Fibroblast of lung (primary cell): Measurements from ENCODE around the gene PGBD2. TPM values are rescaled to one million over a fixed set of nuclear protein-coding genes. Genes with fewer than 3 reads are reported as not detected.

Experiments used
- DNase-seq, 2 donors: peaks; one replicate each; pipeline versions ENCODE4 v3.0.0 to v3.0.0-alpha.2; 2010; ENCODE audit warnings: low read depth in 2 of 2
- H2AFZ ChIP-seq: 2 replicates; pipeline ENCODE4 v1.5.1; 2012; ENCODE audit warnings: low read length, control low read depth, inconsistent platforms
- H3K27ac ChIP-seq: 2 replicates; pipeline ENCODE4 v1.5.1; 2011; ENCODE audit warnings: low read length, control low read depth; ENCODE audit not compliant: insufficient read depth
- H3K27me3 ChIP-seq: 2 replicates; pipeline ENCODE4 v1.5.1; 2011; ENCODE audit warnings: mild to moderate bottlenecking, low read length; ENCODE audit not compliant: control insufficient read depth, insufficient read depth
- H3K36me3 ChIP-seq: 2 replicates; pipeline ENCODE4 v1.5.1; 2011; ENCODE audit warnings: low read length; ENCODE audit not compliant: control insufficient read depth, insufficient read depth
- H3K4me1 ChIP-seq: 2 replicates; pipeline ENCODE4 v1.5.1; 2011; ENCODE audit warnings: low read length; ENCODE audit not compliant: control insufficient read depth, insufficient read depth; ENCODE audit errors: extremely low read depth
- H3K4me2 ChIP-seq: 2 replicates; pipeline ENCODE4 v1.5.1; 2011; ENCODE audit warnings: low read length, control low read depth; ENCODE audit not compliant: insufficient read depth; ENCODE audit errors: extremely low read depth
- H3K4me3 ChIP-seq, 4 experiments: fragments of 200-600 bp in 1 of 4; sonication (generic) in 1 of 4; replicated peaks in 1 of 4; 2 replicates each; pipeline ENCODE4 v1.5.1; 2011 to 2016; ENCODE audit warnings: low read length in 4 of 4, low read depth in 3 of 4, mild to moderate bottlenecking in 3 of 4, control low read depth in 2 of 4, inconsistent platforms in 1 of 4, mixed read lengths in 1 of 4; ENCODE audit not compliant: insufficient read depth in 1 of 4; ENCODE audit errors: control extremely low read depth in 1 of 4
- H3K79me2 ChIP-seq: 2 replicates; pipeline ENCODE4 v1.5.1; 2012; ENCODE audit warnings: mild to moderate bottlenecking, low read length, inconsistent platforms; ENCODE audit not compliant: control insufficient read depth, insufficient read depth
- H3K9ac ChIP-seq: 2 replicates; pipeline ENCODE4 v1.5.1; 2011; ENCODE audit warnings: mild to moderate bottlenecking, low read length, control low read depth; ENCODE audit not compliant: insufficient read depth
- H3K9me3 ChIP-seq: 2 replicates; pipeline ENCODE4 v1.5.1; 2012; ENCODE audit warnings: low read depth, low read length; ENCODE audit not compliant: control insufficient read depth, insufficient read depth
- H4K20me1 ChIP-seq: 2 replicates; pipeline ENCODE4 v1.5.1; 2011; ENCODE audit warnings: low read length; ENCODE audit not compliant: control insufficient read depth, insufficient read depth; ENCODE audit errors: extremely low read depth
- EZH2 ChIP-seq: IDR thresholded peaks from 2 replicates; pipeline ENCODE4 v1.5.1; 2012; ENCODE audit warnings: low read length, control low read depth, mild to moderate bottlenecking; ENCODE audit errors: missing control alignments
- polyA plus RNA-seq, 2 donors: library from polyadenylated mRNA; depleted of rRNA in 1 of 2; stranded (reverse) in 1 of 2; unstranded in 1 of 2; fragments of >200 nt; gene quantifications; 2 replicates each; pipeline ENCODE4 v1.2.1, GENCODE V29; 2011 to 2012; ENCODE audit warnings: missing spikeins in 1 of 2
- total RNA-seq: library from RNA; depleted of rRNA; stranded (reverse); fragments of >200 nt; gene quantifications from 2 replicates; pipeline ENCODE4 v1.2.1, GENCODE V29; 2014
- TF ChIP-seq, protein P1 (sequence below), 2 donors: IDR thresholded peaks in 1 of 2; conservative IDR thresholded peaks in 1 of 2; 1 replicate in 1 of 2; 2 replicates in 1 of 2; pipeline ENCODE4 v1.5.1; 2011 to 2012; ENCODE audit warnings: low read length in 2 of 2, control low read depth in 1 of 2, inconsistent platforms in 1 of 2, low read depth in 1 of 2, mild to moderate bottlenecking in 1 of 2

PGBD2 gene
- total and polyA plus RNA-seq, 2 donors (not counting 1 experiment from before 2014, with no cell fraction given): 4.0 to 7.1 TPM

DNA sequence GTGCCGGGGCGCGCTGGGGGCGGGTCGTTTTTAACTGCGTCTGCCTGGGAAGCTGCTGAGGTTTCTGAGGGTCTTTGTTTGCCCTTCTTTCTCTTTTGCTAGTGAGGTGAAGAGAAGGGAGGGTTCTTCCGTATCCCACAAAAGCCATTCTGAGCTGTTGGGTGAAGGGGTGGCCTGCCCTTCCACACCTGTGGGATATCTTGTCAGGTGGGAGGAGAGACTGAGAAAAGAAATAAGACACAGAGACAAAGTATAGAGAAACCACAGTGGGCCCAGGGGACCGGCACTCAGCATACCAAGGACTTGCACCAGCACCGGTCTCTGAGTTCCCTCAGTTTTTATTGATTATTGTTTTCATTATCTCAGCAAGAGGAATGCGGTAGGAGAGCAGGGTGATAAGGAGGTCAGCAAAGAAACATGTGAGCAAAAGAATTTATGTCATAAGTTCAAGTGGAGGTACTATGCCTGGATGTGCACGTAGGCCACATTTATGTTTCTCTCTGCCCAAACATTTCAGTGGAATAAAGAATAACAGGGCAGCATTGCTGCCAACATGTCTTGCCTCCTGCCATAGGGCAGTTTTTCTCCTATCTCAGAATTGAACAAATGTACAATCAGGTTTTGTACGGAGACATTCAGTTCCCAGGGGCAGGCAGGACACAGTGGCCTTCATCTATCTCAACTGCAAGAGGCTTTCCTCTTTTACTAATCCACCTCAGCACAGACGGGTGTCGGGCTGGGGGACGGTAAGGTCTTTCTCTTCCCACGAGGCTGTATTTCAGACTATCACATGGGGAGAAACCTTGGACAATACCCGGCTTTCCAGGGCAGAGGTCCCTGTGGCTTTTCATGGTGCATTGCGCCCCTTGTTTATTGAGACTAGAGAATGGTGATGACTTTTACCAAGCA is 972 bp downstream of the PGBD2 start:
- H4K20me1 ChIP-seq: no peaks in the 10 kb centered on the region
- TF ChIP-seq EZH2: no peak
- TF ChIP-seq, protein P1, sequence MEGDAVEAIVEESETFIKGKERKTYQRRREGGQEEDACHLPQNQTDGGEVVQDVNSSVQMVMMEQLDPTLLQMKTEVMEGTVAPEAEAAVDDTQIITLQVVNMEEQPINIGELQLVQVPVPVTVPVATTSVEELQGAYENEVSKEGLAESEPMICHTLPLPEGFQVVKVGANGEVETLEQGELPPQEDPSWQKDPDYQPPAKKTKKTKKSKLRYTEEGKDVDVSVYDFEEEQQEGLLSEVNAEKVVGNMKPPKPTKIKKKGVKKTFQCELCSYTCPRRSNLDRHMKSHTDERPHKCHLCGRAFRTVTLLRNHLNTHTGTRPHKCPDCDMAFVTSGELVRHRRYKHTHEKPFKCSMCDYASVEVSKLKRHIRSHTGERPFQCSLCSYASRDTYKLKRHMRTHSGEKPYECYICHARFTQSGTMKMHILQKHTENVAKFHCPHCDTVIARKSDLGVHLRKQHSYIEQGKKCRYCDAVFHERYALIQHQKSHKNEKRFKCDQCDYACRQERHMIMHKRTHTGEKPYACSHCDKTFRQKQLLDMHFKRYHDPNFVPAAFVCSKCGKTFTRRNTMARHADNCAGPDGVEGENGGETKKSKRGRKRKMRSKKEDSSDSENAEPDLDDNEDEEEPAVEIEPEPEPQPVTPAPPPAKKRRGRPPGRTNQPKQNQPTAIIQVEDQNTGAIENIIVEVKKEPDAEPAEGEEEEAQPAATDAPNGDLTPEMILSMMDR (conservative IDR thresholded peaks at IDR 0.05 in 1 of 2, IDR thresholded peaks at IDR 0.05 in 1 of 2; ENCODE audit: low read depth in 1 of 2, low read length in 2 of 2): no peak
- H3K9me3 ChIP-seq: no peaks in the 10 kb centered on the region
- DNase-seq: peak; percentile 5 to 39
- H3K4me2 ChIP-seq: peak overlapping the region; percentile 94
- H3K79me2 ChIP-seq: peaks cover 2% of the 10 kb centered on the region
- no peaks in the 10 kb centered on the region for H3K36me3 ChIP-seq
- peak overlapping the region; percentile 71 for H3K9ac ChIP-seq
- peak overlapping the region; percentile 65 to 83 (median 76) for H3K4me3 ChIP-seq
- H3K27ac ChIP-seq: peak overlapping the region; percentile 91
- H2AFZ ChIP-seq: peak overlapping the region; percentile 93
- H3K27me3 ChIP-seq: no peaks in the 10 kb centered on the region
- H3K4me1 ChIP-seq: no peaks in the 10 kb centered on the region

DNA sequence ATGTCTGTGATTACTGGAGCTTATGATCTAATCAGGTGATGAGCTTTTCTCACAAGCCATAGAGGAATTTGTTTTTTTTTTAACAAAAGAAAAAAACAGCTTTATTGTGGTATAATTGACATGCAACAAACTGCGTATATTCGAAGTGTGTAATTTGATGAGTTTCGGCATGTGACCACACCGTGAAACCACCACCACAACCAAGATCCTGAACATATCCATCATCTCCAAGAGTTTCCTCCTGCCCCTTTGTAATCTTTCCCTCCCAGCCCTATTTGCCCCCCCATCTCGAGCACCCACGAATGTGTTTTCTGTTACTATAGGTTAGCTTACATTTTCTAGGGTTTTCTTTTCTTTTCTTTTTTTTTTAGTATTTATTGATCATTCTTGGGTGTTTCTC is 4.7 kb downstream of the PGBD2 start:
- H3K79me2 ChIP-seq: peaks cover 2% of the 10 kb centered on the region

DNA sequence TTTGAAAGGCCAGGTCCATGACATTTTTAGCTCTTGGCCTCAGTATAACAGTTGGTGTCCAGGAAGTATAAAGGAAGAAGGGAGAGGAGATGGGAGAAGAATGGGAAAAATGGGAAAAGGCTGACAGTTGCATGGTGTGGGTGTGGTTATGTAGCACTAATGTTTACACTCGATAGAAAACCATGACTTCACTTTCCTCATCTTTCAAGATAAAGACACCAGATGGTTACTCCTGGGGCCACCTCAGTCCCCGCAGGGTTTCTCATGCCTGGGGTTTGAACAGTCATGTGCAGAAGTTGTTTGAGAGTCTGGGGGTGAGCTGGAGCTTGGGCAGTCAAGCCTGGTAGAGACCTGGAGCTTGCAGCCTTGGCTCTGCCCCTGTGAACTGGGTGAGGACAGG is 7.9 kb downstream of the PGBD2 start:
- Histone ChIP-seq H3K9me3 (no peaks in the 10 kb centered on the region), H3K36me3 (peaks cover 8% of the 10 kb centered on the region), H3K4me2 (no peak overlapping the region), H3K4me1 (no peaks in the 10 kb centered on the region), H3K9ac (no peak overlapping the region), H2AFZ (no peak overlapping the region), H3K79me2 (peaks cover 1% of the 10 kb centered on the region), H3K4me3 (no peak overlapping the region), H3K27ac (no peak overlapping the region), H3K27me3 (no peaks in the 10 kb centered on the region), H4K20me1 (no peaks in the 10 kb centered on the region)
- no peak for DNase-seq
- TF ChIP-seq, protein P1 (conservative IDR thresholded peaks at IDR 0.05 in 1 of 2, IDR thresholded peaks at IDR 0.05 in 1 of 2; ENCODE audit: low read depth in 1 of 2, low read length in 2 of 2): no peak
- TF ChIP-seq EZH2: no peak

More for the DNA sequence above, 4.7 kb downstream of the PGBD2 start:
- DNase-seq: no peak
- Histone ChIP-seq H3K27me3 (no peaks in the 10 kb centered on the region), H3K9me3 (no peaks in the 10 kb centered on the region), H3K27ac (no peak overlapping the region), H2AFZ (no peak overlapping the region), H3K4me2 (no peak overlapping the region), H3K4me1 (no peaks in the 10 kb centered on the region), H4K20me1 (no peaks in the 10 kb centered on the region), H3K9ac (no peak overlapping the region), H3K4me3 (no peak overlapping the region), H3K36me3 (peaks cover 2% of the 10 kb centered on the region)
- TF ChIP-seq EZH2: no peak
- TF ChIP-seq, protein P1 (conservative IDR thresholded peaks at IDR 0.05 in 1 of 2, IDR thresholded peaks at IDR 0.05 in 1 of 2; ENCODE audit: low read depth in 1 of 2, low read length in 2 of 2): no peak
